H9 (cell line): ENCODE results near the gene DNAH8. TPM values are rescaled to one million over a fixed set of nuclear protein-coding genes. Genes with fewer than 3 reads are reported as not detected.

ENCODE experiments used
- DNase-seq: peaks from one replicate; pipeline ENCODE4 v3.0.0-alpha.2; 2017
- H2AFZ ChIP-seq: one replicate; pipeline ENCODE4 v1.6.1; 2013; ENCODE audit warnings: mild to moderate bottlenecking, low read length, control low read depth, moderate library complexity
- H2AK5ac ChIP-seq: 2 replicates; pipeline ENCODE4 v1.6.1; 2013; ENCODE audit warnings: low read length, control low read depth, mixed read lengths; ENCODE audit not compliant: insufficient read length
- H2BK120ac ChIP-seq: one replicate; pipeline ENCODE4 v1.6.1; 2013; ENCODE audit warnings: low read depth, mild to moderate bottlenecking, low read length, control low read depth, inconsistent platforms; ENCODE audit not compliant: poor library complexity, severe bottlenecking
- H2BK12ac ChIP-seq: 2 replicates; pipeline ENCODE4 v1.6.1; 2013; ENCODE audit warnings: low read length, control low read depth, mixed read lengths, low read depth; ENCODE audit not compliant: insufficient read length
- H2BK15ac ChIP-seq: 2 replicates; pipeline ENCODE4 v1.6.1; 2013; ENCODE audit warnings: low read depth, low read length, control low read depth
- H2BK20ac ChIP-seq: one replicate; pipeline ENCODE4 v1.6.1; 2013; ENCODE audit warnings: low read depth, mild to moderate bottlenecking, low read length, control low read depth, inconsistent platforms; ENCODE audit not compliant: poor library complexity, severe bottlenecking
- H2BK5ac ChIP-seq: 2 replicates; pipeline ENCODE4 v1.6.1; 2013; ENCODE audit warnings: low read length, control low read depth, mixed read lengths; ENCODE audit not compliant: insufficient read length
- H3K14ac ChIP-seq: 2 replicates; pipeline ENCODE4 v1.6.1; 2013; ENCODE audit warnings: low read length, control low read depth; ENCODE audit not compliant: insufficient read depth
- H3K18ac ChIP-seq: 2 replicates; pipeline ENCODE4 v1.6.1; 2013; ENCODE audit warnings: low read depth, mild to moderate bottlenecking, mixed read lengths, low read length, control low read depth; ENCODE audit not compliant: insufficient read length
- H3K23ac ChIP-seq: 2 replicates; pipeline ENCODE4 v1.6.1; 2013; ENCODE audit warnings: low read length, control low read depth, mixed read lengths, low read depth; ENCODE audit not compliant: insufficient read length
- H3K23me2 ChIP-seq: 2 replicates; pipeline ENCODE4 v1.6.1; 2013; ENCODE audit warnings: low read depth, mild to moderate bottlenecking, mixed read lengths, low read length, control low read depth; ENCODE audit not compliant: insufficient read length, poor library complexity, severe bottlenecking
- H3K27ac ChIP-seq: 2 replicates; pipeline ENCODE4 v1.5.1; 2013; ENCODE audit warnings: low read length, control low read depth, mixed read lengths, low read depth; ENCODE audit not compliant: insufficient read length
- H3K27me3 ChIP-seq: 2 replicates; pipeline ENCODE4 v1.6.1; 2013; ENCODE audit warnings: low read length, control low read depth, inconsistent platforms; ENCODE audit not compliant: insufficient read depth
- H3K4ac ChIP-seq: 2 replicates; pipeline ENCODE4 v1.6.1; 2013; ENCODE audit warnings: low read depth, mild to moderate bottlenecking, control low read depth, inconsistent platforms, low read length, moderate library complexity
- H3K4me1 ChIP-seq: 2 replicates; pipeline ENCODE4 v1.6.1; 2013; ENCODE audit warnings: low read length, control low read depth, inconsistent platforms; ENCODE audit not compliant: insufficient read depth
- H3K4me2 ChIP-seq: 2 replicates; pipeline ENCODE4 v1.6.1; 2013; ENCODE audit warnings: low read length, control low read depth, mixed read lengths; ENCODE audit not compliant: insufficient read length, insufficient read depth
- H3K56ac ChIP-seq: 2 replicates; pipeline ENCODE4 v1.6.1; 2013; ENCODE audit warnings: low read depth, mild to moderate bottlenecking, mixed read lengths, low read length, control low read depth; ENCODE audit not compliant: insufficient read length
- H3K79me1 ChIP-seq: 2 replicates; pipeline ENCODE4 v1.6.1; 2013; ENCODE audit warnings: low read depth, mild to moderate bottlenecking, moderate library complexity, low read length, control low read depth, inconsistent platforms; ENCODE audit not compliant: insufficient read depth, poor library complexity, severe bottlenecking
- H3K79me2 ChIP-seq: 2 replicates; pipeline ENCODE4 v1.6.1; 2013; ENCODE audit warnings: low read length, control low read depth, inconsistent platforms; ENCODE audit not compliant: insufficient read depth
- H3K9ac ChIP-seq: 2 replicates; pipeline ENCODE4 v1.6.1; 2013; ENCODE audit warnings: low read length, control low read depth, mixed read lengths; ENCODE audit not compliant: insufficient read length; ENCODE audit errors: extremely low read depth
- H3K9me3 ChIP-seq: one replicate; pipeline ENCODE4 v1.6.1; 2013; ENCODE audit warnings: low read depth, low read length, inconsistent platforms; ENCODE audit not compliant: control insufficient read depth
- H3T11ph ChIP-seq: one replicate; pipeline ENCODE4 v1.6.1; 2013; ENCODE audit warnings: mild to moderate bottlenecking, low read length, control low read depth, inconsistent platforms
- H4K20me1 ChIP-seq: one replicate; pipeline ENCODE4 v1.6.1; 2013; ENCODE audit not compliant: control insufficient read depth, insufficient read length, insufficient read depth
- H4K5ac ChIP-seq: 2 replicates; pipeline ENCODE4 v1.6.1; 2013; ENCODE audit warnings: low read depth, mild to moderate bottlenecking, mixed read lengths, low read length, control low read depth; ENCODE audit not compliant: insufficient read length
- H4K8ac ChIP-seq: replicated peaks from 2 replicates; pipeline ENCODE4 v1.6.1; 2013; ENCODE audit warnings: low read length, control low read depth, mixed read lengths, low read depth; ENCODE audit not compliant: insufficient read length
- H4K91ac ChIP-seq: 2 replicates; pipeline ENCODE4 v1.6.1; 2013; ENCODE audit warnings: low read depth, mild to moderate bottlenecking, moderate library complexity, mixed read lengths, low read length, control low read depth; ENCODE audit not compliant: insufficient read length
- H3K27ac Mint-ChIP-seq, 3 experiments: 2 replicates in 2 of 3; 3 replicates in 1 of 3; pipeline ENCODE4 v1.8.0; 2020 to 2021; ENCODE audit warnings: mixed read lengths in 3 of 3, mild to moderate bottlenecking in 1 of 3, moderate library complexity in 1 of 3
- H3K27me3 Mint-ChIP-seq: 2 replicates; pipeline ENCODE4 v1.8.0; 2021; ENCODE audit warnings: low read depth, mild to moderate bottlenecking, moderate library complexity, mixed read lengths
- H3K36me3 Mint-ChIP-seq, 3 experiments: 2 replicates in 2 of 3; 3 replicates in 1 of 3; pipeline ENCODE4 v1.8.0; 2020 to 2021; ENCODE audit warnings: low read depth in 3 of 3, mixed read lengths in 3 of 3; ENCODE audit not compliant: insufficient read depth in 1 of 3
- H3K4me1 Mint-ChIP-seq, 2 experiments: 2 replicates each; pipeline ENCODE4 v1.8.0; 2020; ENCODE audit warnings: mixed read lengths in 2 of 2
- H3K4me3 Mint-ChIP-seq, 2 experiments: 2 replicates in 1 of 2; 3 replicates in 1 of 2; pipeline ENCODE4 v1.8.0; 2020 to 2021; ENCODE audit warnings: mild to moderate bottlenecking in 2 of 2, mixed read lengths in 2 of 2, moderate library complexity in 1 of 2
- H3K9me3 Mint-ChIP-seq, 2 experiments: 2 replicates in 1 of 2; 3 replicates in 1 of 2; pipeline ENCODE4 v1.8.0; 2020; ENCODE audit warnings: mild to moderate bottlenecking in 2 of 2, mixed read lengths in 2 of 2, moderate library complexity in 1 of 2
- WGBS: extraction: QIAGEN DNeasy Blood & Tissue Kit; methylation state at CpG from one replicate; pipeline ENCODE4 v1.1.7; 2013; ENCODE audit warnings: missing lambda C conversion rate, low lambda C conversion rate, mixed read lengths; ENCODE audit not compliant: insufficient read length; ENCODE audit errors: extremely low coverage; 5-methylcytosine and 5-hydroxymethylcytosine counted together
- total RNA-seq: library from RNA; stranded (reverse); gene quantifications from 2 replicates; pipeline ENCODE4 v1.2.1, GENCODE V29; 2021
- TF ChIP-seq, protein P1 (sequence below): fragments of 200-600 bp; sonication (generic); conservative IDR thresholded peaks from 3 replicates; pipeline ENCODE4 v1.8.0; 2021; ENCODE audit warnings: antibody characterized with exemption, mild to moderate bottlenecking

Gene DNAH8
- total RNA-seq, 1 experiment from 2014 or later, result not detected

DNA sequence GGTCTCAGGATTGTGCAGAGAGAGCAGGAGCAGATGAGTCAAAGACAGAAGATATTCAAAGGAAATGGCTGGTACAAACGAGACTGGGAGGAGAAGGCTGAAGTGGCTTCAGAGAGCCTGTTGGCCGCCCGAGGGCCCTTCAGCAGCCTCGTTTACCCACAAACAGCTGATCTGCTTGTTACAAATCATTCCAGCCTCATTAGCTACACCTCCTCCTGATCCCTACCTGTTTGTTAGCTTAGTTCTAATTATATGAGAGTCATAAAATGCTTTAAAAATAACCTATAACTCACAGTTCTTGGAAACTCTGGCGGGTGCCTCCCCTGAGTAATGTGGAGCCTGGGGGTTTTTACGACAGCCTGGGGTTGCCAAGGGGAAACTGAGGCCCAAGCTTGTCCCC, 346.1 kb downstream of the DNAH8 start:
- H3T11ph ChIP-seq, result no peak overlapping the region
- H2BK20ac ChIP-seq, result no peak overlapping the region
- H3K27me3 Mint-ChIP-seq, result peaks cover 18% of the 10 kb centered on the region
- no peak overlapping the region for H3K56ac ChIP-seq
- TF ChIP-seq, protein P1, sequence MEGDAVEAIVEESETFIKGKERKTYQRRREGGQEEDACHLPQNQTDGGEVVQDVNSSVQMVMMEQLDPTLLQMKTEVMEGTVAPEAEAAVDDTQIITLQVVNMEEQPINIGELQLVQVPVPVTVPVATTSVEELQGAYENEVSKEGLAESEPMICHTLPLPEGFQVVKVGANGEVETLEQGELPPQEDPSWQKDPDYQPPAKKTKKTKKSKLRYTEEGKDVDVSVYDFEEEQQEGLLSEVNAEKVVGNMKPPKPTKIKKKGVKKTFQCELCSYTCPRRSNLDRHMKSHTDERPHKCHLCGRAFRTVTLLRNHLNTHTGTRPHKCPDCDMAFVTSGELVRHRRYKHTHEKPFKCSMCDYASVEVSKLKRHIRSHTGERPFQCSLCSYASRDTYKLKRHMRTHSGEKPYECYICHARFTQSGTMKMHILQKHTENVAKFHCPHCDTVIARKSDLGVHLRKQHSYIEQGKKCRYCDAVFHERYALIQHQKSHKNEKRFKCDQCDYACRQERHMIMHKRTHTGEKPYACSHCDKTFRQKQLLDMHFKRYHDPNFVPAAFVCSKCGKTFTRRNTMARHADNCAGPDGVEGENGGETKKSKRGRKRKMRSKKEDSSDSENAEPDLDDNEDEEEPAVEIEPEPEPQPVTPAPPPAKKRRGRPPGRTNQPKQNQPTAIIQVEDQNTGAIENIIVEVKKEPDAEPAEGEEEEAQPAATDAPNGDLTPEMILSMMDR, result no peak
- peaks cover 0 to 7% (median 3%) of the 10 kb centered on the region in 3 experiments; a peak in 4 of 7 replicates for H3K36me3 Mint-ChIP-seq
- no peak overlapping the region for H2BK15ac ChIP-seq
- no peak for DNase-seq
- H2BK5ac ChIP-seq, result no peak overlapping the region
- no peak overlapping the region for H3K14ac ChIP-seq
- no peak overlapping the region for H4K91ac ChIP-seq
- no peak overlapping the region for H3K23ac ChIP-seq
- no peaks in the 10 kb centered on the region for H3K27me3 ChIP-seq
- H3K9ac ChIP-seq, result no peak overlapping the region
- H3K9me3 ChIP-seq, result no peaks in the 10 kb centered on the region
- no peak overlapping the region for H3K4ac ChIP-seq
- no peak overlapping the region for H2BK120ac ChIP-seq
- no peaks in the 10 kb centered on the region for H3K23me2 ChIP-seq
- peaks cover 2 to 6% of the 10 kb centered on the region in 2 experiments; a peak in 1 of 4 replicates for H3K4me1 Mint-ChIP-seq
- no peak overlapping the region for H3K27ac ChIP-seq
- H4K8ac ChIP-seq, result no peak overlapping the region
- H3K4me2 ChIP-seq, result no peak overlapping the region
- peaks cover 3% of the 10 kb centered on the region for H4K20me1 ChIP-seq
- no peak overlapping the region for H2BK12ac ChIP-seq
- H3K4me3 Mint-ChIP-seq, result no peak overlapping the region
- no peak overlapping the region for H3K18ac ChIP-seq
- no peaks in the 10 kb centered on the region for H3K79me1 ChIP-seq
- WGBS, result no CpG with 5 or more reads among the region's 6 CpGs
- no peaks in the 10 kb centered on the region for H3K9me3 Mint-ChIP-seq
- H3K79me2 ChIP-seq, result no peaks in the 10 kb centered on the region
- H2AFZ ChIP-seq, result no peak overlapping the region
- H2AK5ac ChIP-seq, result no peak overlapping the region
- peak overlapping the region in 1 of 3 experiments; percentile 62; a peak in 1 of 7 replicates for H3K27ac Mint-ChIP-seq
- no peaks in the 10 kb centered on the region for H3K4me1 ChIP-seq
- H4K5ac ChIP-seq, result no peak overlapping the region
